Activated CD8-positive, alpha-beta memory T cell treated with anti-CD3 and anti-CD28 coated beads, Interleukin-2, amount 50 U/mL, for 48 hours (primary cell): ENCODE data around the gene FMNL2.

Experiments used
- DNase-seq: peaks from one replicate; pipeline ENCODE4 v3.0.0-alpha.2; 2020

The FMNL2 gene

DNA sequence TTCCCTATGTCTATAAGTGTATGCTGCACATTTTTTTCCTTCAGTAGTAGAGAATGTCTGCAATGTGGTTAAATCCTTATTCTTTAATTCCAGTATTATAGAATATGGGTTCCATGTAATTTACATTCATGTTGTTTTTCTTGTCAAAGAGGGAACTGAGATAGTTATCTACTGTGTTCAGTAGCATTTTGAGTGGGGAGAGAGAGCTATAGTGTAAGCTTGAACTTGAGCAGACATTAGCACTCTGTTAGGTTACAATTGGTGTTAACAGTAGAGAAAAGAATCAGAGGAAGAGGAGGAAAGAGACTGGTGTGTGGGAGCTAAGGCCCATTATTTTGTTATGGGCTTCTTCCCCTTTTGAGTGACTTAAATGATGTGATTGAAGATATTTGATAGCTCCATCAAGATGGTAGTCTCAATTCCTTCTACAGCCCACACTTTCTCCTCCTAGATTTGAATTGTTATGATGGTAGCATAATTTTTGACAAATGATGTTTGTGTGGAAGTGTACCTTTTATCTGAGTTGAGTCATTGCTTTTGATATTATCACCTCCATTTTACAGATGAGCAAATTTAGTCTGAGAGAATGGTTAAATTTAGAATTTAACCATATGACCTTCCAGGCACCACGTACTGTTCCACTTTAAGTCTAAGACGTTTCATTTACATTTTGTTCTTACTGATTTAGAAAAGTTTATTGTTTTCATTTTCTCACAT is 71.3 kb downstream of the FMNL2 start:
- DNase-seq = no peak

- DNase-seq = no peak
Measured at GRCh38 chr2:152406836-152407161, 71.8 kb downstream of the FMNL2 start.

DNA sequence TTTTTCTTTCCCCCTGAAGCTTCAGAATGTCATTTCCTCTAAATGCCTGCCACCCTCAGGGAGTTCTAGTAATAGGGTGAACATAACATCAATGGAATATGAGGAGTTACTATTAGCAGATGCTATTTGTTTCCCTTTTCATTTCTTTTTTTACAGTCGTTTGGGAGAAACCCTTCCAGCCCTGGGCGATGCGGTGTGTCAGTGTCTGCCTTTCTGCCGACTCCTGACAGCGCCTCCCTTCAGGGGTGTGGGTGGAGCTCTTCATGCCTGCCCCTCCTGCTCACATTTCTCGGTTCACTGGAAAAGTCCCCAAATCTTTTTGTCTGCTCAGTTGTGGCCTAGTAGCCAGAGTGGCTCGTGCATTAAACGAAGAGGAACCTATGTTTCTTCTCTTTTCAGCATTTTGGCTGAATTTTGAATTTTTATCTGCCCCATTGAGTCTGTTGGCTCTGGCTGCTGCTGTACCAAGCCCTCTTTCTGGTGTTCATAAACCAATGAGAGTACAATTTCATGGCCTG is 72.3 kb downstream of the FMNL2 start:
- no peak for DNase-seq

GRCh38 chr2:152407806-152408205 is 72.8 kb downstream of the FMNL2 start:
- no peak for DNase-seq

DNA sequence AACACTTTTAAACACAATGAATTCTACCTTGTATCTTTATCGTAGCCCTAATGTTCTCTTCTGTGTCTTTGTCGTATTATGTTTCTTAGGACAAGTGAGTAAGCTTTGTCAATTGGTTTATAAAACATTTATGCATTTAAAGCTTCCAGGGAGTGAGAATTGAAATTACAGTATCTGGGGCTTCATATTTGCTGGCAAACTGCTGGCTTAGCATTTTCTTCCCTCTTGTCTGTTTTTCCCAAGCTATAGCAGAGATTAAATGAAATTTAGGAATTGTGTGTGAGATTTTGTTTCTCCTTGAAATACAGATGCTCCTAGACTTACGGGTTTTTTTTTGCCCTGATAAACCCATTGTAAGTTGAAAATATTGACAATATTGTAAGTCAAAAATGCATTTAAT is 73.3 kb downstream of the FMNL2 start:
- DNase-seq = no peak

- DNase-seq = no peak
Measured at GRCh38 chr2:152409386-152410164, 74.6 kb downstream of the FMNL2 start.

DNA sequence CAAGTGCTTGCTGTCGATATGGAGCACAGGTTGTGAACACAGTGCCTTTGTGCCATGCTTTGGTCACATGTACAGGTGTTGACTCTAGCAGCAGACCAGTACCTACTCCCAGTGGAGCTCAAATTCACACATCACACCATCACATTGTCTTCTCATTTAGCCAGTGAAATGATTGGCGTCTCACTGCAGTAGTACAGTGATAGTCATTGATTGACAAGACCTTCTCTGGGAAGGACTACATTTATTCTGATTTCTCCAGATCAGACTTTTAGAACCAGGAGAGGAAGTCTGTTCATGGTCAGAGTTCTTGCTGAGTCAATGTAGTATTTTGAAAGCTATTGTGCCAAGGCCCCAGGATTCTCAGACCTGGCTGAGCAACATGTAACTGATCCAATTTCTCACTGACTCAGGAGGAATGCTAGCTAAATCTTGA is 75.2 kb downstream of the FMNL2 start:
- DNase-seq = no peak

GRCh38 chr2:152411154-152411553 is 76.2 kb downstream of the FMNL2 start:
- no peak for DNase-seq

- no peak for DNase-seq
Measured at GRCh38 chr2:152413228-152414030, 78.5 kb downstream of the FMNL2 start.

DNA sequence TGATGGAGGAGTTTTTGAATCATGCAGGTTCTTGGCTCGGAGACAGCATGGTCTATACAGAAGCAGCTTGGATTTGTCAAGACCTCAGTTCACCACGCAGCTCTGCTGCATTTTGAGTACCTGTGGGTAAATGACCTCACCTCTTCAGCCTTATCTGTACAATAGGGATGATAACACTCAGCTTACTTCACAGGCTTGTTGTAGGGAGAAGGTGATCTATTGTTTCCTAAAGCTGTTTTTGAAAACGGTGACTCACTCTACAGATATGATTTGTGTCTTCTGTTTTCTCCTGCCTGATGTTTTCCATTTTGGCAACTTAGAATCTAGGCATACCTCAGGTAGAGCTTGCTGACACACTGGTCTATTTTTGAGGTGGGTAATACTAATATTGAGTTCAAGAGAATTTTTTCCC is 80.3 kb downstream of the FMNL2 start:
- DNase-seq = peak; percentile 55

DNA sequence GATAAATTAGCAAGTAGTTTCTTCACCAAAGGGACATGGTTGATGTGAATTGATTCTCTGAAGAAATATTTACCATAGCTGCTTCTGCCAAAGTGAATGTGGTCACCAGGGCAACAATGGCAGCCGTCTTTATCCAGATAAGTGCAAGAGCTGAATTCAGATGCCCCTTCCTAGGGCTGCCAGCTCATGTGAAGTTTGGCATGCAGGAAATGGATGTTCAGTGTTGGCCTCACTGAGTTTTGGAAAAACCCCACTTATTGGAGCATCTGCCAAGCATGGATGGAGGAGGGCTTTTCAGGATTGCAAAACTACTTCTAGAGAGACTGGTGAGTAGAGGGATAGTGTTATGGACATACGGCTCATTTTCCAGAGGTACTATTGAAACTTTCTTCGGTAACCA is 80.8 kb downstream of the FMNL2 start:
- no peak for DNase-seq

DNA sequence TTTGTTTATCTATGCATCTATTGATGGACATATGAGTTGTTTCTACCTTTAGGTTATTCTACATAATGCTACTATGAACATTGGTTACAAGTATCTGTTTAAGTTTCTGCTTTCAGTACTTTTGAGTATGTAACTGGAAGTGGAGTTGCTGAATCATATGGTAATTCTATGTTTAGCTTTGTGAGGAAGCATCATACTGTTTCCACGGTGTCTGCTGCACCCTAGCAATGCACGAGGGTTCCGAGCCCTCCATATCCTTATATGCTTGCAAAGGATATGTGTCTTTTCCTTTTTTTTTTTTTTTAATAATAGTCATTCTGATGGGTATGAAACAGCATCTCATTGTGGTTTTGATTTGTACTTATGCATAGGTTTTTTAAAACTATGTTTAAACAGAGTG is 83.7 kb downstream of the FMNL2 start:
- no peak for DNase-seq

GRCh38 chr2:152419944-152420343 is 85.0 kb downstream of the FMNL2 start:
- no peak for DNase-seq

GRCh38 chr2:152420363-152420762 is 85.4 kb downstream of the FMNL2 start:
- no peak for DNase-seq

DNA sequence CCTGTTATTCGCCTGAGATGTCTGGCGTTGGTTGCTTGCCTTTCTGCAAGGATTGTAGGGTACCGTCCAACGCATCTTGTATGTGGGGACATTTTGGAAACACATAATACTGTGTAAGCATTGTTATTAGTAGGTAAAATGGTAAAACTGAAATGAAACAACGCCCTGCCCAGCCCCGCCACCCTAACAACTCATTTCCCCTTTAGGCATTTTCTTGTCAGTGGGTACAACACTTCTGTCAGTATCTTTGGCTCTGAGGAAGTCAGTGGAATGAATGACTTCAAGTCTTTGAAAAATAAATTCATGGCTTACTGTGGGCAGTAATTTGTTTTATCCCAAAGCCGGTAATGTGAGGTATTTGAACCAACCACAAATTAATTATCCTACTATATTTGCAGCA is 86.0 kb downstream of the FMNL2 start:
- no peak for DNase-seq

- DNase-seq = no peak
Measured at GRCh38 chr2:152421521-152422370, 86.8 kb downstream of the FMNL2 start.

GRCh38 chr2:152423684-152424083 is 88.7 kb downstream of the FMNL2 start:
- no peak for DNase-seq

- no peak for DNase-seq
Measured at GRCh38 chr2:152425765-152426727, 91.1 kb downstream of the FMNL2 start.

DNA sequence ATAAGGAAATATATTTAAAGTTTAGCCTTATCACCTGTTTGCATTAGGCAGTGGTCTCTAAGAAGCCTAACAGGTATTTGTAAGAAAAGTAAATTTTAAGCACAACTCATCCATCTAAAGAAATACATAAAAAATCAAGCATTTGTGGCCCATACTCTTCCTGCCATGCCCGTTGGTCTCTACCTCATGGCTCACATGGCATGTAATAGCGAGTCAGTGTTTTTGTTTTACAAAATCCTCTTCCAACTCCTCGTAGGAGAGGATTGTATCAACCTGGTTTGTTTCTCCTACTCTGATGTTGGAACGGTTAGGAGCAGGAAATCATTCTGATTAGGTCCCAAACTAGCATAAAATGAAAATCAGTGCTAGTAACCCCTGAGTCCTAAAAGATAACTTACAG is 91.8 kb downstream of the FMNL2 start:
- DNase-seq = no peak

- no peak for DNase-seq
Measured at GRCh38 chr2:152427902-152428301, 92.9 kb downstream of the FMNL2 start.
